SK-N-SH (cell line): Measurements from ENCODE around the gene NPAS3. TPM values are rescaled to one million over a fixed set of nuclear protein-coding genes. Genes with fewer than 3 reads are reported as not detected.

Experiments used
- CTCF ChIA-PET: fragments of 300-600, 350-600 bp; formaldehyde crosslinking; extraction: SDS; loops from one replicate; lab custom pipeline; 2021; lab: Yijun Ruan, JAX
- POLR2A ChIA-PET: fragments of 350-600 bp; sonication (Branson Sonifier 250); formaldehyde crosslinking; extraction: SDS; loops from one replicate; lab custom pipeline; 2020; ENCODE audit warnings: antibody characterized with exemption, inconsistent platforms; lab: Yijun Ruan, JAX
- DNase-seq: peaks from one replicate; pipeline ENCODE4 v3.0.0; 2012
- H2AFZ ChIP-seq: fragments of 200-600 bp; sonication (generic); 2 replicates; pipeline ENCODE4 v1.8.1; 2016; ENCODE audit warnings: antibody characterized with exemption, mild to moderate bottlenecking, low read depth
- H3F3A ChIP-seq: fragments of 200-600 bp; sonication (generic); replicated peaks from 2 replicates; pipeline ENCODE3; 2016; ENCODE audit warnings: antibody characterized with exemption, mild to moderate bottlenecking; ENCODE audit not compliant: insufficient read depth
- H3K27ac ChIP-seq, 2 experiments: fragments of 200-500 bp in 1 of 2; fragments of 200-600 bp in 1 of 2; sonication (Bioruptor generic) in 1 of 2; sonication (generic), shearing (Covaris generic) in 1 of 2; 2 replicates each; pipeline versions ENCODE4 v1.5.1 to v1.6.1; 2014 to 2016; ENCODE audit warnings: low read depth in 2 of 2, inconsistent platforms in 1 of 2, low read length in 1 of 2, mild to moderate bottlenecking in 1 of 2, mixed read lengths in 1 of 2
- H3K27me3 ChIP-seq: fragments of 200-600 bp; sonication (generic), shearing (Covaris generic); 2 replicates; pipeline ENCODE4 v1.6.1; 2016; ENCODE audit warnings: mixed run types; ENCODE audit not compliant: insufficient read depth
- H3K36me3 ChIP-seq, 2 experiments: fragments of 200-500 bp in 1 of 2; fragments of 200-600 bp in 1 of 2; sonication (Bioruptor generic) in 1 of 2; sonication (generic) in 1 of 2; replicated peaks in 1 of 2; 2 replicates each; pipeline versions ENCODE3 to v1.5.1; 2014 to 2016; ENCODE audit warnings: low read length in 1 of 2, mild to moderate bottlenecking in 1 of 2; ENCODE audit not compliant: insufficient read depth in 2 of 2, control insufficient read depth in 1 of 2
- H3K4me1 ChIP-seq, 2 experiments: fragments of 200-500 bp in 1 of 2; fragments of 200-600 bp in 1 of 2; sonication (Bioruptor generic) in 1 of 2; sonication (generic), shearing (Covaris generic) in 1 of 2; 2 replicates each; pipeline versions ENCODE4 v1.5.1 to v1.6.1; 2014 to 2016; ENCODE audit warnings: low read depth in 1 of 2, low read length in 1 of 2, mixed run types in 1 of 2; ENCODE audit not compliant: insufficient read depth in 2 of 2, control insufficient read depth in 1 of 2
- H3K4me2 ChIP-seq: fragments of 200-600 bp; sonication (generic), shearing (Covaris generic); 2 replicates; pipeline ENCODE4 v1.6.1; 2017; ENCODE audit warnings: mixed run types
- H3K4me3 ChIP-seq, 2 experiments: fragments of 200-500 bp in 1 of 2; fragments of 200-600 bp in 1 of 2; sonication (Bioruptor generic) in 1 of 2; sonication (generic), shearing (Covaris generic) in 1 of 2; 2 replicates each; pipeline versions ENCODE4 v1.5.1 to v1.8.1; 2014 to 2016; ENCODE audit warnings: low read depth in 2 of 2, inconsistent platforms in 1 of 2, low read length in 1 of 2, mild to moderate bottlenecking in 1 of 2, mixed read lengths in 1 of 2, moderate library complexity in 1 of 2
- H3K79me2 ChIP-seq: fragments of 200-600 bp; sonication (generic); 2 replicates; pipeline ENCODE4 v1.8.1; 2017; ENCODE audit warnings: mild to moderate bottlenecking; ENCODE audit not compliant: insufficient read depth
- H3K9ac ChIP-seq: fragments of 200-600 bp; sonication (generic); 2 replicates; pipeline ENCODE4 v1.6.1; 2017; ENCODE audit warnings: mixed run types
- H3K9me2 ChIP-seq: fragments of 200-600 bp; sonication (generic); 2 replicates; pipeline ENCODE4 v1.6.1; 2017; ENCODE audit warnings: mixed run types
- H3K9me3 ChIP-seq: fragments of 200-600 bp; sonication (generic); 2 replicates; pipeline ENCODE4 v1.6.1; 2017; ENCODE audit warnings: mixed run types, mild to moderate bottlenecking, moderate library complexity
- H4K20me1 ChIP-seq: fragments of 200-600 bp; sonication (generic); 2 replicates; pipeline ENCODE4 v1.6.1; 2017; ENCODE audit warnings: mild to moderate bottlenecking, mixed run types; ENCODE audit not compliant: insufficient read depth
- CHD2 ChIP-seq: fragments of 150-350 bp; IDR thresholded peaks from 2 replicates; pipeline ENCODE4 v1.6.1; 2018; ENCODE audit warnings: low read length; ENCODE audit not compliant: partially characterized antibody
- CTCF ChIP-seq: fragments of 200-600 bp; sonication (generic); IDR thresholded peaks from 2 replicates; pipeline ENCODE4 v1.6.1; 2017; ENCODE audit warnings: antibody characterized with exemption, mild to moderate bottlenecking, moderate library complexity
- ELF1 ChIP-seq: IDR thresholded peaks from 2 replicates; pipeline ENCODE4 v1.4.0; 2012
- FOSL2 ChIP-seq: IDR thresholded peaks from 2 replicates; pipeline ENCODE4 v1.4.0; 2012; ENCODE audit warnings: low read depth, mild to moderate bottlenecking, moderate library complexity, borderline replicate concordance
- GATA2 ChIP-seq: sonication (generic); formaldehyde crosslinking; IDR thresholded peaks from 2 replicates; pipeline ENCODE4 v1.5.0; 2020; ENCODE audit warnings: mild to moderate bottlenecking, missing genetic modification reagents
- NRF1 ChIP-seq: IDR thresholded peaks from 2 replicates; pipeline ENCODE4 v1.6.1; 2012; ENCODE audit warnings: low read depth, mild to moderate bottlenecking, low read length
- POLR2AphosphoS5 ChIP-seq: IDR thresholded peaks from 2 replicates; pipeline ENCODE4 v1.6.1; 2012; ENCODE audit warnings: low read depth, low read length
- REST ChIP-seq: IDR thresholded peaks from 2 replicates; pipeline ENCODE4 v1.6.1; 2012; ENCODE audit warnings: mild to moderate bottlenecking, low read depth, low read length, moderate library complexity
- RFX5 ChIP-seq: IDR thresholded peaks from 2 replicates; pipeline ENCODE4 v1.6.1; 2012; ENCODE audit warnings: mild to moderate bottlenecking, improper control_type of control experiment, low read length
- RXRA ChIP-seq: IDR thresholded peaks from 2 replicates; pipeline ENCODE4 v1.4.0; 2012; ENCODE audit warnings: low read depth, mild to moderate bottlenecking, borderline replicate concordance
- SIN3A ChIP-seq: IDR thresholded peaks from 2 replicates; pipeline ENCODE4 v1.6.1; 2012; ENCODE audit warnings: low read depth, mild to moderate bottlenecking, low read length, moderate library complexity, borderline replicate concordance
- SMC3 ChIP-seq: IDR thresholded peaks from 2 replicates; pipeline ENCODE4 v1.6.1; 2012; ENCODE audit warnings: low read depth, low read length, improper control_type of control experiment
- TCF12 ChIP-seq: IDR thresholded peaks from 2 replicates; pipeline ENCODE4 v1.4.0; 2012
- USF1 ChIP-seq: IDR thresholded peaks from 2 replicates; pipeline ENCODE4 v1.4.0; 2012; ENCODE audit warnings: low read depth, borderline replicate concordance
- WGBS: methylation state at CpG from one replicate; pipeline ENCODE4 v1.1.6; 2017; ENCODE audit warnings: low lambda C conversion rate; 5-methylcytosine and 5-hydroxymethylcytosine counted together
- polyA plus RNA-seq, 3 experiments: library from polyadenylated mRNA; depleted of rRNA; stranded (reverse); fragments of >200 nt; gene quantifications; 2 replicates each; pipeline ENCODE4 v1.2.3, GENCODE V29; 2012
- TF ChIP-seq, protein P1 (sequence below): IDR thresholded peaks from 2 replicates; pipeline ENCODE4 v1.4.0; 2012; ENCODE audit warnings: low read depth, borderline replicate concordance
- TF ChIP-seq, protein P2 (sequence below): IDR thresholded peaks from 2 replicates; pipeline ENCODE4; 2012

NPAS3 gene
- polyA plus RNA-seq, 1 of the 3 experiments (the other 2 are of a cell fraction): 4.3 TPM

GRCh38 chr14:33612197-33612505 is 673.5 kb downstream of the NPAS3 start:
- H3K79me2 ChIP-seq: no peaks in the 10 kb centered on the region
- 84% methylated on average over 6 of the region's 6 CpGs for WGBS
- peaks cover 7 to 23% of the 10 kb centered on the region in 2 experiments; a peak in 3 of 4 replicates for H3K4me1 ChIP-seq
- no peaks in the 10 kb centered on the region for H3K27me3 ChIP-seq
- CTCF ChIA-PET: no interaction called here
- no peak overlapping the region for H3K4me3 ChIP-seq
- no peak for TF ChIP-seq USF1
- no peak for TF ChIP-seq CTCF
- no peak for TF ChIP-seq FOSL2
- no peak for TF ChIP-seq ELF1
- no peak for TF ChIP-seq RXRA
- TF ChIP-seq POLR2AphosphoS5: no peak
- H4K20me1 ChIP-seq: no peaks in the 10 kb centered on the region
- DNase-seq: no peak
- H3F3A ChIP-seq: no peaks in the 10 kb centered on the region
- H2AFZ ChIP-seq: no peak overlapping the region
- no peaks in the 10 kb centered on the region for H3K36me3 ChIP-seq
- no peaks in the 10 kb centered on the region for H3K9me3 ChIP-seq
- POLR2A ChIA-PET: no interaction called here
- no peak overlapping the region for H3K27ac ChIP-seq
- H3K4me2 ChIP-seq: no peak overlapping the region
- no peak overlapping the region for H3K9ac ChIP-seq
- no peaks in the 10 kb centered on the region for H3K9me2 ChIP-seq

- ChIA-PET POLR2A (no interaction called here), CTCF (no interaction called here)
- DNase-seq: no peak
- Histone ChIP-seq H3K9me2 (no peaks in the 10 kb centered on the region), H3F3A (no peaks in the 10 kb centered on the region), H3K27ac (peak overlapping the region; percentile 47 to 76), H3K4me3 (no peak overlapping the region), H3K36me3 (no peaks in the 10 kb centered on the region), H3K9me3 (no peaks in the 10 kb centered on the region), H2AFZ (no peak overlapping the region), H4K20me1 (no peaks in the 10 kb centered on the region), H3K27me3 (no peaks in the 10 kb centered on the region), H3K4me2 (peak overlapping the region; percentile 43), H3K79me2 (no peaks in the 10 kb centered on the region), H3K4me1 (peaks cover 6 to 18% of the 10 kb centered on the region in 2 experiments), H3K9ac (no peak overlapping the region)
- 3% methylated on average over 3 of the region's 3 CpGs for WGBS
- TF ChIP-seq RFX5: no peak
- no peak for TF ChIP-seq NRF1
- TF ChIP-seq, protein P1, sequence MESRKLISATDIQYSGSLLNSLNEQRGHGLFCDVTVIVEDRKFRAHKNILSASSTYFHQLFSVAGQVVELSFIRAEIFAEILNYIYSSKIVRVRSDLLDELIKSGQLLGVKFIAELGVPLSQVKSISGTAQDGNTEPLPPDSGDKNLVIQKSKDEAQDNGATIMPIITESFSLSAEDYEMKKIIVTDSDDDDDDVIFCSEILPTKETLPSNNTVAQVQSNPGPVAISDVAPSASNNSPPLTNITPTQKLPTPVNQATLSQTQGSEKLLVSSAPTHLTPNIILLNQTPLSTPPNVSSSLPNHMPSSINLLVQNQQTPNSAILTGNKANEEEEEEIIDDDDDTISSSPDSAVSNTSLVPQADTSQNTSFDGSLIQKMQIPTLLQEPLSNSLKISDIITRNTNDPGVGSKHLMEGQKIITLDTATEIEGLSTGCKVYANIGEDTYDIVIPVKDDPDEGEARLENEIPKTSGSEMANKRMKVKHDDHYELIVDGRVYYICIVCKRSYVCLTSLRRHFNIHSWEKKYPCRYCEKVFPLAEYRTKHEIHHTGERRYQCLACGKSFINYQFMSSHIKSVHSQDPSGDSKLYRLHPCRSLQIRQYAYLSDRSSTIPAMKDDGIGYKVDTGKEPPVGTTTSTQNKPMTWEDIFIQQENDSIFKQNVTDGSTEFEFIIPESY: no peak
- TF ChIP-seq GATA2 (CRISPR knock-in tag): no peak
- TF ChIP-seq REST: peak; percentile 65; the same call in 1 of the 2 replicates
- TF ChIP-seq, protein P2, sequence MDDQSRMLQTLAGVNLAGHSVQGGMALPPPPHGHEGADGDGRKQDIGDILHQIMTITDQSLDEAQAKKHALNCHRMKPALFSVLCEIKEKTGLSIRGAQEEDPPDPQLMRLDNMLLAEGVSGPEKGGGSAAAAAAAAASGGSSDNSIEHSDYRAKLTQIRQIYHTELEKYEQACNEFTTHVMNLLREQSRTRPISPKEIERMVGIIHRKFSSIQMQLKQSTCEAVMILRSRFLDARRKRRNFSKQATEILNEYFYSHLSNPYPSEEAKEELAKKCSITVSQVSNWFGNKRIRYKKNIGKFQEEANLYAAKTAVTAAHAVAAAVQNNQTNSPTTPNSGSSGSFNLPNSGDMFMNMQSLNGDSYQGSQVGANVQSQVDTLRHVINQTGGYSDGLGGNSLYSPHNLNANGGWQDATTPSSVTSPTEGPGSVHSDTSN: peak; percentile 68; the same call in 1 of the 2 replicates
- no peak for TF ChIP-seq CHD2
- TF ChIP-seq TCF12: peak; percentile 77
- no peak for TF ChIP-seq USF1
- no peak for TF ChIP-seq SMC3
- TF ChIP-seq SIN3A: peak; percentile 31; the same call in 1 of the 2 replicates
- TF ChIP-seq POLR2AphosphoS5: peak; percentile 57
Measured at GRCh38 chr14:33617154-33617553, 678.5 kb downstream of the NPAS3 start.
